Measurements from ENCODE around the gene CEMIP.

The CEMIP gene

DNA sequence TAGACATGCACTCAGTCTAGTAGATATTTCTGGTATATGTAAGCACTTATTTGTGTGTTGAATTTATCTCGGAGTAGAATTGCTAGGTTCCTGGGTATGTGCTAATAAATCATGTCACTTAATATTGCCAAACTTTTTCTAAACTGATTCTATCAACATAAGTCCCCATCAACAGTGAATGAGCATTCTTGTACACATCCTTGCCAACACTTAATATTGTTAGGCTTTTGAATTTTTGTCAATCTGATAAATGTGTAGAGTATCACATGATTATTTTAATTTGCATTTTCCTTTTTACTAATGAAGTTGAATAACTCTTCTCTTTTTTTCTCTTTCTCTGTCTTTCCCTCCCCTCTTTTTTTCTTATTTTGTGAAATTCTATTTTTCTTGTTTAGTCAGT, 33.3 kb upstream of the CEMIP start:
- no peak for DNase-seq (ENCODE audit: low read depth)
- H3K4me3 ChIP-seq (ENCODE audit: low read depth, low read length), result no peak overlapping the region
- TF ChIP-seq, protein P1, sequence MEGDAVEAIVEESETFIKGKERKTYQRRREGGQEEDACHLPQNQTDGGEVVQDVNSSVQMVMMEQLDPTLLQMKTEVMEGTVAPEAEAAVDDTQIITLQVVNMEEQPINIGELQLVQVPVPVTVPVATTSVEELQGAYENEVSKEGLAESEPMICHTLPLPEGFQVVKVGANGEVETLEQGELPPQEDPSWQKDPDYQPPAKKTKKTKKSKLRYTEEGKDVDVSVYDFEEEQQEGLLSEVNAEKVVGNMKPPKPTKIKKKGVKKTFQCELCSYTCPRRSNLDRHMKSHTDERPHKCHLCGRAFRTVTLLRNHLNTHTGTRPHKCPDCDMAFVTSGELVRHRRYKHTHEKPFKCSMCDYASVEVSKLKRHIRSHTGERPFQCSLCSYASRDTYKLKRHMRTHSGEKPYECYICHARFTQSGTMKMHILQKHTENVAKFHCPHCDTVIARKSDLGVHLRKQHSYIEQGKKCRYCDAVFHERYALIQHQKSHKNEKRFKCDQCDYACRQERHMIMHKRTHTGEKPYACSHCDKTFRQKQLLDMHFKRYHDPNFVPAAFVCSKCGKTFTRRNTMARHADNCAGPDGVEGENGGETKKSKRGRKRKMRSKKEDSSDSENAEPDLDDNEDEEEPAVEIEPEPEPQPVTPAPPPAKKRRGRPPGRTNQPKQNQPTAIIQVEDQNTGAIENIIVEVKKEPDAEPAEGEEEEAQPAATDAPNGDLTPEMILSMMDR (IDR thresholded peaks at IDR 0.05; ENCODE audit: low read depth, low read length, missing control alignments), result no peak

DNA sequence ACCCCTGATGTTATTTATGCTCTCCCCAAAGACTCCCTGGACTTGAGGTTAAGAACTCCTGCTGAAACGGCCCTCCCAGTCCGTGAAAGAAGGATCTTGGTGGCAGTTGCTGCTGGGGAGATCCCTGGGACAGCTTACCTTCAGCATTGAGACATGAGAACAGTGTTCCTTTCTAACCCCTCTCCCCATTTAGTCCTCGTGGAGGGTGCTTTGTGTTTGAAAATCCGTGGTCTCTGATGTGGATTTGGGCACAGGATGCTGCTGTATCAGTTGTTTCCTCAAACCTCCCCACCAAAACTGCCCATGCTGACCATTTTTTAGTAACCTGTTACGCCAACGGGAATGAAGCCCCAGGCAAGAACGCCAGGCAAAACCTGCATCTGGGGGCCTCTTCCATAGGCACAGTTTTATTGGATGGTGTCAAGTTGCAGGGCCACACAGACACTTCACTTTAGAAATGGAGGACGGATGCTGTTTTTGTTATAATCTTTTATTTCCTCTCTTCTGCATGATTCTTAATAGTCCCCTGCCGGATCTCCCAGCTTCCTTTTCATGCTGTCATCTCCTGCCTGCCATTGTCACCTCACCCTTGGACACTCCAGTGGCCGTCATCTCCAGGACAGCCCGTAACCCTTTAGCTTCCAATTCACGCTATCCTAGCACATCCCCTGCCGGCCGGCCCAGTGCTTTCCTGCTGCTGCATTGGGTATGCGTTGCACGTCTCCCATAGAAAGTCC, 31.7 kb upstream of the CEMIP start:
- no peak overlapping the region for H3K4me3 ChIP-seq (ENCODE audit: low read depth, low read length)
- TF ChIP-seq, protein P1 (IDR thresholded peaks at IDR 0.05; ENCODE audit: low read depth, low read length, missing control alignments), result no peak
- DNase-seq (ENCODE audit: low read depth), result no peak

DNA sequence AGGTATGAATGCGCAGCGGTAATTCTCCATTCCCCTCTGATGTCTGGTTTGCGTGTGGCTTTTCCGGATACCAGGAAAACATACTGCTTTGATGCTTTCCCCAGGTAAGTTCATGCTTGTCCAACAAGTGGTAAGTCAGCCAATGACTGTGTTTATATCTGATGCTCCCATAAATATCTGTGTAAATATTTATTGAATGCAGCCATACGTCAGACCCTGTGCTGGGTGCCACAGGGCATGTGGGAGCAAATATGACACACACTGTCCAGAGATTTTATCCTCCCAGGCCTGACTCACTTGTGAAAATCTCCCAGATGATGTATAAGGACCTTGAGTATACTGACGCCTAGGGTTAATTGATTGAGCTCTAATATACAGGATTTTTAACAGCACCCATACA, 29.6 kb upstream of the CEMIP start:
- TF ChIP-seq, protein P1 (IDR thresholded peaks at IDR 0.05; ENCODE audit: low read depth, low read length, missing control alignments), result no peak
- DNase-seq (ENCODE audit: low read depth), result no peak
- H3K4me3 ChIP-seq (ENCODE audit: low read depth, low read length), result no peak overlapping the region

DNA sequence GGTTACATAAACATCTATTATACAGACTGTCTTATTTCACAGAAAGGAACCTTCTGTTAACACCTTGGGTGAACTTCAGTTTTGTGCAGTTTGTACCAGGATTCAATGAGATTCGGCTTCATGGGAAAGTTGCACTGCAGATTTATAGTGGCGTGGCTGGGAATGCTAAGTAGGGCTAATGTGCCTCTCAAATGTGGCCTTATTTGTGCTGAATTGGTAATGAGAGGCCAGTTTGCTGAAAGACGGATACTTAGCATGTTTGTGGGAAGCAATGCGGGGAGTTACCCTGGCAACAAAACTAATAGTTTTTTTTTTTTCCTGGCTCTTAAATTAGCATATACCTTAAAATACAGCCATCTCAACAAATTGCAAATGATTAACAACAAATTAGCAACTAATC, 28.6 kb upstream of the CEMIP start:
- TF ChIP-seq, protein P1 (IDR thresholded peaks at IDR 0.05; ENCODE audit: low read depth, low read length, missing control alignments), result no peak
- H3K4me3 ChIP-seq (ENCODE audit: low read depth, low read length), result no peak overlapping the region
- no peak for DNase-seq (ENCODE audit: low read depth)

DNA sequence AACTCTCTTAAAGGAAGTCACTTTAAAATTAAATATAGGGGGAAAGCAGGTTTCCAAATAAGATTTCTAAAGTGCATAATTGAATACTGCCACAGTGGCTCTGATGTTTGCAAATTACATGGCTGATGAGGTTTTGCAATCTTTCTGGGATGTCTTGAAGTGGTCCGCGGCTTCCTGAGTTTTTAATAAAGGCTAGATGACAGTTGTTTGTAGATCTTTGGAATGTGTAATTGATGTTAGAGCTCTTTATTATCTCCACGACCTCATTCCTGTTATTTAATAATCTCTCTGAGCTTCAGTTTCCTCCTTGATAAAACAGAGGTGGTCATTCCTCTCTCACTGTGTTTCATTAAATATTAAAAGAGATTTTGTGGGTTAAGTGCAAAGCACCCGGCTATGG, 27.0 kb upstream of the CEMIP start:
- DNase-seq (ENCODE audit: low read depth), result no peak
- H3K4me3 ChIP-seq (ENCODE audit: low read depth, low read length), result no peak overlapping the region
- TF ChIP-seq, protein P1 (IDR thresholded peaks at IDR 0.05; ENCODE audit: low read depth, low read length, missing control alignments), result no peak

DNA sequence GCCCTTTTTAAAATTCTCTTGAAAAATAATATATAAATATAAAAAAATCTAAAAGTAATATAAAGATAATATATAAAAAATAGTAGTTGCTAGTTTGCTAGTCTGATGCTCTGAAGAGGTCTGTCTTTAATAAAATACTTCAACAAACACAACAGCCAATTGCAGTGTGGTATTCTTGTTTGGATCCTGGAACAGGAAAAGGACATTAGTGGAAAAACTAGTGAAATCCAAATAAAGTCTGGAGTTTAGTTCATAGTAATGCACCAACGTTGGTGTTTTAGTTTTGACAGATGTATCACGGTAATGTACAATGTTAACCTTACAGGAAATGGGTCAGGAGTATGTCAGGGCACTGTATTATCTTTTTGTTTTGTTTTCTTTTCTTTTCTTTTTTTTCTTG, 26.0 kb upstream of the CEMIP start:
- TF ChIP-seq, protein P1 (IDR thresholded peaks at IDR 0.05; ENCODE audit: low read depth, low read length, missing control alignments), result no peak
- DNase-seq (ENCODE audit: low read depth), result no peak

DNA sequence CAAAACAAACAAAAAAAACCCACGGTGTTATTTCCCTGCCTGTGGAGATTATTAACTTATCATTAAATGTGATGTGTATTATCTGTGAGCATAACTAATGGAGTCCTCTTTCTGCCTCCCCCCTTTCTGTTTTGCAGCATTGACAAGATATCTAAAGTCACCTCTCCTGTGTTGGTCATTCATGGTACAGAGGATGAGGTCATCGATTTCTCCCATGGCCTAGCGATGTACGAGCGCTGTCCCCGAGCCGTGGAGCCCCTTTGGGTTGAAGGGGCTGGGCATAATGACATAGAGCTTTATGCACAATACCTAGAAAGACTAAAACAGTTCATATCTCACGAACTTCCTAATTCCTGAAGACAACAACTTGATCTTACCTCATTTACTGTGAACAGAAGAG, 25.2 kb upstream of the CEMIP start:
- TF ChIP-seq, protein P1 (IDR thresholded peaks at IDR 0.05; ENCODE audit: low read depth, low read length, missing control alignments), result no peak
- no peak for DNase-seq (ENCODE audit: low read depth)
- H3K4me3 ChIP-seq (ENCODE audit: low read depth, low read length), result no peak overlapping the region

More for the DNA sequence above, 26.0 kb upstream of the CEMIP start:
- no peak overlapping the region for H3K4me3 ChIP-seq (ENCODE audit: low read depth, low read length)
